ENCODE measurements around the gene C11orf42.

GRCh38 chr11:6214530-6214929, 9.2 kb downstream of the C11orf42 start:
- no peak for TF ChIP-seq EZH2 (IDR thresholded peaks at IDR 0.05; ENCODE audit: borderline replicate concordance, low read depth, low read length, poor library complexity, severe bottlenecking)
- no peak for TF ChIP-seq CTCF (conservative IDR thresholded peaks at IDR 0.05; ENCODE audit: low read depth, low read length)
